ENCODE measurements around the gene CABP7. TPM values are rescaled to one million over a fixed set of nuclear protein-coding genes. Genes with fewer than 3 reads are reported as not detected.

CABP7 gene
- total and polyA plus RNA-seq, 8 donors = 0.12 to 0.35 TPM; not detected in 6

- Histone ChIP-seq H3K36me3 (peaks cover 0 to 93% (median 80%) of the 10 kb centered on the region in 4 donors), H3K4me3 (no peak overlapping the region), H3K9me3 (no peaks in the 10 kb centered on the region), H3K27ac (no peak overlapping the region), H3K4me1 (no peaks in the 10 kb centered on the region), H3K27me3 (no peaks in the 10 kb centered on the region)
- 94 to 98% (median 95%) methylated on average over 4 to 5 of the region's 5 CpGs for WGBS, 5 donors
- TF ChIP-seq POLR2A (IDR thresholded peaks at IDR 0.05) (no peak), EP300 (IDR thresholded peaks at IDR 0.05) (no peak), CTCF (IDR thresholded peaks at IDR 0.05) (no peak), POLR2AphosphoS5 (IDR thresholded peaks at IDR 0.05) (no peak)
- intact Hi-C loops (cut with DNase I; ENCODE audit: low total_unique reads) = no loop called here
- no peak for DNase-seq
These were observed 20.4 kb downstream of the CABP7 start for GRCh38 chr22:29740216-29740615.

- intact Hi-C loops (cut with DNase I; ENCODE audit: low total_unique reads) = no loop called here
- Histone ChIP-seq H3K4me3 (no peak overlapping the region), H3K4me1 (no peaks in the 10 kb centered on the region), H3K27me3 (no peaks in the 10 kb centered on the region), H3K36me3 (peaks cover 3 to 100% (median 86%) of the 10 kb centered on the region in 4 donors), H3K27ac (no peak overlapping the region), H3K9me3 (no peaks in the 10 kb centered on the region)
- no peak for DNase-seq
- TF ChIP-seq POLR2A (IDR thresholded peaks at IDR 0.05) = no peak
- TF ChIP-seq POLR2AphosphoS5 (IDR thresholded peaks at IDR 0.05) = no peak
- TF ChIP-seq CTCF (IDR thresholded peaks at IDR 0.05) = no peak
- TF ChIP-seq EP300 (IDR thresholded peaks at IDR 0.05) = no peak
- WGBS, 5 donors = 80 to 90% (median 88%) methylated on average over 2 of the region's 2 CpGs
These were observed 22.1 kb downstream of the CABP7 start for GRCh38 chr22:29741926-29742325.

GRCh38 chr22:29742326-29742725, 22.5 kb downstream of the CABP7 start:
- intact Hi-C loops (cut with DNase I; ENCODE audit: low total_unique reads) = no loop called here
- WGBS, 5 donors = 78 to 84% (median 82%) methylated on average over 11 to 13 of the region's 13 CpGs

GRCh38 chr22:29744902-29745301, 25.1 kb downstream of the CABP7 start:
- H3K36me3 ChIP-seq = peaks cover 17 to 90% (median 78%) of the 10 kb centered on the region in 4 donors
- no peaks in the 10 kb centered on the region for H3K4me1 ChIP-seq
- no peaks in the 10 kb centered on the region for H3K27me3 ChIP-seq
- H3K4me3 ChIP-seq = no peak overlapping the region
- H3K27ac ChIP-seq = no peak overlapping the region
- DNase-seq = peak; percentile 35 to 57
- intact Hi-C loops (cut with DNase I; ENCODE audit: low total_unique reads) = no loop called here
- WGBS, 5 donors = 58 to 73% (median 69%) methylated on average over 8 of the region's 8 CpGs
- H3K9me3 ChIP-seq = no peaks in the 10 kb centered on the region
- TF ChIP-seq EP300 (IDR thresholded peaks at IDR 0.05) (no peak), POLR2A (IDR thresholded peaks at IDR 0.05) (no peak), POLR2AphosphoS5 (IDR thresholded peaks at IDR 0.05) (no peak), CTCF (IDR thresholded peaks at IDR 0.05) (no peak)

More at GRCh38 chr22:29742326-29742725, 22.5 kb downstream of the CABP7 start:
- no peak for DNase-seq
- peaks cover 7 to 100% (median 89%) of the 10 kb centered on the region in 4 donors for H3K36me3 ChIP-seq
- H3K9me3 ChIP-seq = no peaks in the 10 kb centered on the region
- no peaks in the 10 kb centered on the region for H3K4me1 ChIP-seq
- H3K27ac ChIP-seq = no peak overlapping the region
- no peaks in the 10 kb centered on the region for H3K27me3 ChIP-seq
- TF ChIP-seq POLR2A (IDR thresholded peaks at IDR 0.05) = no peak
- no peak for TF ChIP-seq EP300 (IDR thresholded peaks at IDR 0.05)
- no peak for TF ChIP-seq POLR2AphosphoS5 (IDR thresholded peaks at IDR 0.05)
- TF ChIP-seq CTCF (IDR thresholded peaks at IDR 0.05) = no peak
- no peak overlapping the region for H3K4me3 ChIP-seq
